GM23338 (cell line): Measurements from ENCODE around the gene AKAP8L. TPM values are rescaled to one million over a fixed set of nuclear protein-coding genes. Genes with fewer than 3 reads are reported as not detected.
A peak's percentile ranks its signal among the peaks of the same experiment; 100 is the strongest.

Experiments used
- ATAC-seq: fragments of 200-7000 bp; cut with Tn5 transposase; 3 replicates; pipeline ENCODE4 v1.9.1; 2020
- DNase-seq: peaks from one replicate; pipeline ENCODE4 v3.0.0-alpha.2; 2015; ENCODE audit warnings: low spot score
- H2AFZ ChIP-seq: fragments of 200-600 bp; sonication (generic); 2 replicates; pipeline ENCODE4 v1.8.0; 2016; ENCODE audit warnings: antibody characterized with exemption, mild to moderate bottlenecking, moderate library complexity
- H3F3A ChIP-seq: fragments of 200-600 bp; sonication (generic); replicated peaks from 2 replicates; pipeline ENCODE4 v1.8.0; 2017; ENCODE audit warnings: antibody characterized with exemption, mixed run types, low read depth
- H3K27ac ChIP-seq: fragments of 200-600 bp; sonication (generic); 2 replicates; pipeline ENCODE4 v1.6.1; 2016; ENCODE audit warnings: low read depth
- H3K27me3 ChIP-seq: fragments of 200-600 bp; sonication (generic); 2 replicates; pipeline ENCODE4 v1.8.0; 2016; ENCODE audit warnings: mild to moderate bottlenecking, mixed run types, moderate library complexity; ENCODE audit not compliant: insufficient read depth
- H3K36me3 ChIP-seq: fragments of 200-600 bp; sonication (generic); 2 replicates; pipeline ENCODE4 v1.8.0; 2016; ENCODE audit warnings: mild to moderate bottlenecking; ENCODE audit not compliant: insufficient read depth
- H3K4me1 ChIP-seq: fragments of 200-600 bp; sonication (generic); 2 replicates; pipeline ENCODE4 v1.8.0; 2016; ENCODE audit warnings: mild to moderate bottlenecking, moderate library complexity; ENCODE audit not compliant: insufficient read depth
- H3K4me2 ChIP-seq: fragments of 200-600 bp; sonication (generic); 2 replicates; pipeline ENCODE4 v1.7.1; 2017; ENCODE audit warnings: mixed run types
- H3K4me3 ChIP-seq: fragments of 200-600 bp; sonication (generic); 2 replicates; pipeline ENCODE4 v1.6.1; 2016; ENCODE audit warnings: mixed run types
- H3K79me2 ChIP-seq: fragments of 200-600 bp; sonication (generic); replicated peaks from 2 replicates; pipeline ENCODE4 v1.8.0; 2017; ENCODE audit warnings: mild to moderate bottlenecking; ENCODE audit not compliant: insufficient read depth
- H3K9me2 ChIP-seq: fragments of 200-600 bp; sonication (generic); 2 replicates; pipeline ENCODE4 v1.8.0; 2017; ENCODE audit not compliant: insufficient read depth
- H4K20me1 ChIP-seq: fragments of 200-600 bp; sonication (generic); replicated peaks from 2 replicates; pipeline ENCODE4 v1.8.0; 2017; ENCODE audit warnings: mild to moderate bottlenecking; ENCODE audit not compliant: insufficient read depth
- H3K27ac Mint-ChIP-seq: 2 replicates; pipeline ENCODE4 v1.8.0; 2020; ENCODE audit warnings: inconsistent platforms, mild to moderate bottlenecking, moderate library complexity, mixed read lengths
- H3K27me3 Mint-ChIP-seq: 3 replicates; pipeline ENCODE4 v1.8.0; 2022; ENCODE audit warnings: low read depth, mild to moderate bottlenecking, moderate library complexity, mixed read lengths, inconsistent platforms; ENCODE audit not compliant: insufficient read depth, poor library complexity
- H3K36me3 Mint-ChIP-seq: 3 replicates; pipeline ENCODE4 v1.8.0; 2021; ENCODE audit warnings: low read depth, mild to moderate bottlenecking, inconsistent platforms, moderate library complexity, mixed read lengths
- H3K4me1 Mint-ChIP-seq: 3 replicates; pipeline ENCODE4 v1.8.0; 2020; ENCODE audit warnings: mild to moderate bottlenecking, inconsistent platforms, mixed read lengths
- H3K4me3 Mint-ChIP-seq: 3 replicates; pipeline ENCODE4 v1.8.0; 2021; ENCODE audit warnings: moderate library complexity, mild to moderate bottlenecking, inconsistent platforms, mixed read lengths
- H3K9me3 Mint-ChIP-seq: 3 replicates; pipeline ENCODE4 v1.8.0; 2020; ENCODE audit warnings: moderate library complexity, mild to moderate bottlenecking, inconsistent platforms, mixed read lengths
- CTCF ChIP-seq, 2 experiments: fragments of 200-600 bp in 1 of 2; sonication (generic) in 1 of 2; conservative IDR thresholded peaks; 2 replicates each; pipeline versions ENCODE4 v1.5.1 to v1.6.1; 2016 to 2017; ENCODE audit warnings: antibody characterized with exemption in 2 of 2, low read depth in 2 of 2, mild to moderate bottlenecking in 2 of 2, moderate library complexity in 1 of 2
- ETS1 ChIP-seq: IDR thresholded peaks from 2 replicates; pipeline ENCODE4 v1.6.1; 2016; ENCODE audit warnings: antibody characterized with exemption
- EZH2phosphoT487 ChIP-seq: fragments of 200-600 bp; sonication (generic); IDR thresholded peaks from one replicate; pipeline ENCODE4 v1.8.1; 2018; ENCODE audit warnings: antibody characterized with exemption; ENCODE audit not compliant: unreplicated experiment
- JUNB ChIP-seq: IDR thresholded peaks from one replicate; pipeline ENCODE4 v1.6.1; 2016; ENCODE audit warnings: antibody characterized with exemption; ENCODE audit not compliant: unreplicated experiment
- NANOG ChIP-seq: IDR thresholded peaks from 2 replicates; pipeline ENCODE4 v1.6.1; 2016; ENCODE audit warnings: antibody characterized with exemption, borderline replicate concordance
- REST ChIP-seq: IDR thresholded peaks from one replicate; pipeline ENCODE4 v1.6.1; 2018; ENCODE audit warnings: antibody characterized with exemption; ENCODE audit not compliant: unreplicated experiment
- ZNF114 ChIP-seq: fragments of 250-450 bp; sonication (Bioruptor Pico); IDR thresholded peaks from 2 replicates; pipeline ENCODE4 v1.5.0; 2020; ENCODE audit warnings: mild to moderate bottlenecking, moderate library complexity
- ZNF462 ChIP-seq: fragments of 250-450 bp; sonication (Bioruptor Pico); IDR thresholded peaks from 2 replicates; pipeline ENCODE4 v1.5.0; 2020; ENCODE audit warnings: mild to moderate bottlenecking, moderate library complexity
- polyA plus RNA-seq: library from polyadenylated mRNA; unstranded; fragments of >200 nt; fragmentation: Nextera tagmentation; extraction: Ambion mirVana; gene quantifications from 2 replicates; pipeline ENCODE4 v1.2.1, GENCODE V29; 2016
- total RNA-seq: library from RNA; depleted of rRNA; stranded (reverse); fragments of >200 nt; shearing (Covaris generic); gene quantifications from 2 replicates; pipeline ENCODE4 v1.2.3, GENCODE V29; 2014

AKAP8L gene
- total and polyA plus RNA-seq, 2 experiments from 2014 or later = 78.8 to 165 TPM

GRCh38 chr19:15381864-15382263 is 36.9 kb downstream of the AKAP8L start:
- Mint-ChIP-seq H3K4me1 (peaks cover 26% of the 10 kb centered on the region), H3K27me3 (peaks cover 12% of the 10 kb centered on the region), H3K4me3 (peak overlapping the region; percentile 77; the same call in 1 of the 3 replicates), H3K36me3 (peaks cover 23% of the 10 kb centered on the region), H3K9me3 (no peaks in the 10 kb centered on the region; the same call in 1 of the 3 replicates), H3K27ac (peak overlapping the region; percentile 92; the same call in 1 of the 2 replicates)
- H3K27me3 ChIP-seq = no peaks in the 10 kb centered on the region
- no peak overlapping the region for H2AFZ ChIP-seq
- H4K20me1 ChIP-seq = peaks cover 16% of the 10 kb centered on the region
- ATAC-seq (no peak), DNase-seq (no peak)
- no peak overlapping the region for H3K4me2 ChIP-seq
- 0 out of 2 replicates have a peak overlapping the region, but pooled peaks have one; percentile 95 for H3K27ac ChIP-seq
- no peaks in the 10 kb centered on the region for H3K36me3 ChIP-seq
- H3K4me1 ChIP-seq = peaks cover 16% of the 10 kb centered on the region
- H3K79me2 ChIP-seq = peaks cover 39% of the 10 kb centered on the region
- H3F3A ChIP-seq = peaks cover 25% of the 10 kb centered on the region
- TF ChIP-seq NANOG = no peak
- no peak for TF ChIP-seq ZNF462
- H3K4me3 ChIP-seq = 0 out of 2 replicates have a peak overlapping the region, but pooled peaks have one; percentile 25
- no peaks in the 10 kb centered on the region for H3K9me2 ChIP-seq

- H3K4me3 ChIP-seq = peak overlapping the region; percentile 99; the same call in 1 of the 2 replicates
- Mint-ChIP-seq H3K27ac (peak overlapping the region; percentile 92; the same call in 1 of the 2 replicates), H3K9me3 (no peaks in the 10 kb centered on the region; the same call in 1 of the 3 replicates), H3K4me1 (peaks cover 29% of the 10 kb centered on the region), H3K4me3 (peak overlapping the region; percentile 77), H3K36me3 (peaks cover 21% of the 10 kb centered on the region), H3K27me3 (peaks cover 12% of the 10 kb centered on the region)
- H2AFZ ChIP-seq = no peak overlapping the region
- H3K9me2 ChIP-seq = no peaks in the 10 kb centered on the region
- H3K27ac ChIP-seq = peak overlapping the region; percentile 95
- H4K20me1 ChIP-seq = peaks cover 21% of the 10 kb centered on the region
- H3K79me2 ChIP-seq = peaks cover 39% of the 10 kb centered on the region
- H3K4me1 ChIP-seq = peaks cover 16% of the 10 kb centered on the region
- peaks cover 25% of the 10 kb centered on the region for H3F3A ChIP-seq
- peak overlapping the region; percentile 91 for H3K4me2 ChIP-seq
- no peaks in the 10 kb centered on the region for H3K27me3 ChIP-seq
- no peaks in the 10 kb centered on the region for H3K36me3 ChIP-seq
- DNase-seq (no peak), ATAC-seq (no peak)
- TF ChIP-seq EZH2phosphoT487 (no peak), JUNB (no peak), ETS1 (no peak), NANOG (no peak), ZNF114 (CRISPR knock-in tag) (no peak), CTCF (conservative IDR thresholded peaks at IDR 0.05; ENCODE audit: low read depth in 2 of 2) (no peak), REST (no peak)
Observed at GRCh38 chr19:15381429-15381828, 37.4 kb downstream of the AKAP8L start.
